HG03196 (cell line): ENCODE results near the gene GFRAL.

Experiments used
- ATAC-seq: cut with Tn5 transposase; IDR thresholded peaks from one replicate; pipeline ENCODE4 v1.9.1; 2021; ENCODE audit not compliant: unreplicated experiment

GFRAL gene

DNA sequence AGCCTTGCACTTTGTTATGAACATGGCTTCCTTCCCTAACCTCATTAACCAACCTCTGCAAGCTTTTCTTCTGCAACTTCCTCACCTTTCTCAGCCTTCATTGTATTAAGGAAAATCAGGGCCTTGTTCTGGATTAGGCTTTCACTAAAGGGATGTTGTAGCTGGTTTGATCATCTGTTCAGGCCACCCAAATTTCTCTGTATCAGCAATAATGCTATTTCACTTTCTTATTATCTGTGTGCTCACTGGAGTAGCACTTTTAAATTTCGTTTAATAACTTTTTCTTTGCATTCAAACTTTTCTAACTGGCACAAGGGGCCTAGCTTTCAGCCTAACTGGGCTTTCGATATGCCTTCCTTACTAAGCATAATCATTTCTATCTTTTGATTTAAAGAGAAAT, 96.7 kb downstream of the GFRAL start:
- ATAC-seq: no peak

GRCh38 chr6:55433446-55434130, 106.3 kb downstream of the GFRAL start:
- no peak for ATAC-seq

- ATAC-seq: no peak
Measured at GRCh38 chr6:55437141-55437540, 109.9 kb downstream of the GFRAL start.

DNA sequence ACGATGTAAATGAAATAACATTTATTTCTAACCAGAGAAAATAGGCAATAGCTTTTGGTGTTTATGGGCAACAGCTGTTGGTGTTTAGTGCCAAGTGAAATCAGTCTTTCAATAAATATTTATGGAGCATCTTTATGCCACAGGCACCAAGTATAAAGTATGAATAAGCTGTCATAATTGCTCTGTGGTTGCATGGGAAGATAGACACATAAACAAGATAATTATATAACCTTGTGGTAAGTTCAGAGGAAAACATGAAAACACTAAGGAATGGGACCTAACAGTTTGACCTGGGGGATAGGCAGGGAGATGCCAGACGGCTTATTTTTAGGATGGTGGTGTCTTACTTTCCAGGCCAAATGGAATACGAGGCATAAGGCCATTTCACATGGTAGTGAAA, 110.9 kb downstream of the GFRAL start:
- no peak for ATAC-seq

DNA sequence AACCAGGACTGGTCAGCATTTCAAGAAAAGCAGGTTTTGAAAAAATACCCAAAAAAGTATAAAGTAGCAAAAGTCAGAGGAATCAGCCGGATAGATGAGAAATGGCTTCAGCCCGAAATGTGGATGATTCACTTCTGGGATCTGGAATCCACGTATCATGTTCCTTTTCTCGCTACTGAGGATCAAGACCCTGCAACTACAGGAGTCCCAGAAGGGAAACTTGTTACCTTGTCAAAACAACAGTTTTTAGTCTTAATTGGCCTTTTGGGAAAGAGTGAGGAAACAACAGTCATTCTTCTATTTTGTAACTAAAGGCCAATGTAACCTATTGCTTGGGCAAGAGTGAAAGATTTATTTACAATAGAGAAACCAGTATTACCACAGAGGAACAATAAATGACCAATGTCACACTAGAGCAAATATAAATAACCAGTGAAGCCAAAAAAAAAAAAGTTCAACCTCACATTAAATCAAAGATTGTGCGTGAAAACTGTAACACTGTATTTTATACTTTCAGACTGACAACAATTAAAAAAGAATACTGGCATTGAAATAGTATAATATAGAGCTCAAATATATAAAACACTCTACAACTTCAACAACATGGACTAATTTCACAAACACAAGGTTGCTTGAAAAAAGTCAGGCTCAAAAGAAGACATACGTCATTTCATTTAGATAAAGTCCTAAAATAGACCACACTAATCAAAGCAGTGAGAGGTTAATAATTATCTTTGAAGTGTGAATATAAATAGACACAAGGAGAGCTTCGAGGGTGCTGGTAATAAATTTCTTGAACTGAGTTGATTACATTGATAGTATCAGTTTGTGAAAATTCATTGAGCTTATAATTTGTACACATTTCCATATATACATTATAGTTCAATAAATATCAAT, 116.2 kb downstream of the GFRAL start:
- ATAC-seq: no peak

DNA sequence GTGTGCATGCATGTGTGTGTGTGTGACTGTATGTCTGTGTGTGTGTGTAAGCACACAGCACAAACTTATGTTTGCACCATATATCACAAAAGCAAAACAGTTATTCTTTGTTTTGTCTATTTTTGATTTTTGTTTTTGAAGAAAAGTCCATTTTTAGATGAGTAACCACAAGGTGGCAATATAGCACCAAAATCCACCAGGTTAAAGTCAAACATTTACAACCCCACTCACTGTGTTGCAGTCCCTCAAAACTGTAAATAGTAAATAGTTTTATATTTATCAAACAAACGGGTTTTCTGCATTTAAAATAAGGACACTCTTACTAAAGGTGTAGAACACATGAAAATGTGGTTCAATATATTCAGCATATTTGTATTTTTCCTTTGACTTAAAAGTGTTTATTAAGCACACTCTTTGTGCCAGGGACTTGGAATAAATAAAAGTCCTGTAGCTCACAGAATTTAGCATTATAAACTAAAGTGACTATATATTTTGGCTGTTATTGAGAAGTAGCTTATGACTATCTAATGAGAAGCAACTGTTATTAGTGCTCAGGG, 118.5 kb downstream of the GFRAL start:
- ATAC-seq: no peak

DNA sequence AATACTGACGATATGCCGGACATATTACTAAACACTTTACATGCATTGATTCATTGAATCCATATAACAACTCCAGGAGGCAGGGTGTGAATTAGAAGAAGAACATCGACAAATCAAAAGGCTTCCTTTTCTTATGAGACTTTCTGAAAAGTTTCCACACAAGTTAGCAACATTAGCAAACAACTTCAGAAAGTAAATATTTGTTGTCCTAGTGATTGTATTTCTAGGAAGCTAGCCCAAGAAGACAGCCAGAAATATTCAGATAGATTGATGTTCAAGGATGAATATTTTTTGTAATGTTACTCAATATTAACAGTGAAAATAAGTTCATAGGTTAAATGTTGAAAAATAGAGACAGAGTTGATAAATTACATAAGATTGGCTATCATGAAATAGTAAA, 120.6 kb downstream of the GFRAL start:
- no peak for ATAC-seq

- no peak for ATAC-seq
Measured at GRCh38 chr6:55448451-55448850, 121.2 kb downstream of the GFRAL start.

DNA sequence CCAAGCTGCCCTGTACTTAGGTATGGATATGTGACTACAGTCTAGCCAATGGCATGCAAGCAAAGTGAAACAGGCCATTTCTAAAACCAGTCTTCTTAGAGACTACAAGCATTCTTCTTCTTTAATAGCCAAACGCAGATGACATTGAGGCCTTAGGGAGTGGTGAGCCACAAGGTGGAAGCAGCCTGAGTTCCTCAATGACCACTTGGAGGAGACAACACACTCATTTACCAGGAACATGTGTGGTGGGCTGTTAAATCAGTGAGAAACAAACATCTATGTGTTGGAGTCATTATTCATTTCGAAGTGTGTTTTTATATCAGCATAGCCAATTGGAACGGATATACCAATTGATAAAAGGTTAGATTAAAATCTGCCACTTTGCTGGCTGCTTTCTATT, 122.0 kb downstream of the GFRAL start:
- no peak for ATAC-seq

GRCh38 chr6:55450005-55450404, 122.7 kb downstream of the GFRAL start:
- no peak for ATAC-seq
